H9 (cell line): ENCODE measurements around the gene MYO15A. TPM values are rescaled to one million over a fixed set of nuclear protein-coding genes. Genes with fewer than 3 reads are reported as not detected.

Experiments
- DNase-seq: peaks from one replicate; pipeline ENCODE4 v3.0.0-alpha.2; 2017
- H2AFZ ChIP-seq: one replicate; pipeline ENCODE4 v1.6.1; 2013; ENCODE audit warnings: mild to moderate bottlenecking, low read length, control low read depth, moderate library complexity
- H2AK5ac ChIP-seq: 2 replicates; pipeline ENCODE4 v1.6.1; 2013; ENCODE audit warnings: low read length, control low read depth, mixed read lengths; ENCODE audit not compliant: insufficient read length
- H2BK120ac ChIP-seq: one replicate; pipeline ENCODE4 v1.6.1; 2013; ENCODE audit warnings: low read depth, mild to moderate bottlenecking, low read length, control low read depth, inconsistent platforms; ENCODE audit not compliant: poor library complexity, severe bottlenecking
- H2BK12ac ChIP-seq: 2 replicates; pipeline ENCODE4 v1.6.1; 2013; ENCODE audit warnings: low read length, control low read depth, mixed read lengths, low read depth; ENCODE audit not compliant: insufficient read length
- H2BK15ac ChIP-seq: 2 replicates; pipeline ENCODE4 v1.6.1; 2013; ENCODE audit warnings: low read depth, low read length, control low read depth
- H2BK20ac ChIP-seq: one replicate; pipeline ENCODE4 v1.6.1; 2013; ENCODE audit warnings: low read depth, mild to moderate bottlenecking, low read length, control low read depth, inconsistent platforms; ENCODE audit not compliant: poor library complexity, severe bottlenecking
- H2BK5ac ChIP-seq: 2 replicates; pipeline ENCODE4 v1.6.1; 2013; ENCODE audit warnings: low read length, control low read depth, mixed read lengths; ENCODE audit not compliant: insufficient read length
- H3K14ac ChIP-seq: 2 replicates; pipeline ENCODE4 v1.6.1; 2013; ENCODE audit warnings: low read length, control low read depth; ENCODE audit not compliant: insufficient read depth
- H3K18ac ChIP-seq: 2 replicates; pipeline ENCODE4 v1.6.1; 2013; ENCODE audit warnings: low read depth, mild to moderate bottlenecking, mixed read lengths, low read length, control low read depth; ENCODE audit not compliant: insufficient read length
- H3K23ac ChIP-seq: 2 replicates; pipeline ENCODE4 v1.6.1; 2013; ENCODE audit warnings: low read length, control low read depth, mixed read lengths, low read depth; ENCODE audit not compliant: insufficient read length
- H3K23me2 ChIP-seq: 2 replicates; pipeline ENCODE4 v1.6.1; 2013; ENCODE audit warnings: low read depth, mild to moderate bottlenecking, mixed read lengths, low read length, control low read depth; ENCODE audit not compliant: insufficient read length, poor library complexity, severe bottlenecking
- H3K27ac ChIP-seq: 2 replicates; pipeline ENCODE4 v1.5.1; 2013; ENCODE audit warnings: low read length, control low read depth, mixed read lengths, low read depth; ENCODE audit not compliant: insufficient read length
- H3K27me3 ChIP-seq: 2 replicates; pipeline ENCODE4 v1.6.1; 2013; ENCODE audit warnings: low read length, control low read depth, inconsistent platforms; ENCODE audit not compliant: insufficient read depth
- H3K4ac ChIP-seq: 2 replicates; pipeline ENCODE4 v1.6.1; 2013; ENCODE audit warnings: low read depth, mild to moderate bottlenecking, control low read depth, inconsistent platforms, low read length, moderate library complexity
- H3K4me1 ChIP-seq: 2 replicates; pipeline ENCODE4 v1.6.1; 2013; ENCODE audit warnings: low read length, control low read depth, inconsistent platforms; ENCODE audit not compliant: insufficient read depth
- H3K4me2 ChIP-seq: 2 replicates; pipeline ENCODE4 v1.6.1; 2013; ENCODE audit warnings: low read length, control low read depth, mixed read lengths; ENCODE audit not compliant: insufficient read length, insufficient read depth
- H3K56ac ChIP-seq: 2 replicates; pipeline ENCODE4 v1.6.1; 2013; ENCODE audit warnings: low read depth, mild to moderate bottlenecking, mixed read lengths, low read length, control low read depth; ENCODE audit not compliant: insufficient read length
- H3K79me1 ChIP-seq: 2 replicates; pipeline ENCODE4 v1.6.1; 2013; ENCODE audit warnings: low read depth, mild to moderate bottlenecking, moderate library complexity, low read length, control low read depth, inconsistent platforms; ENCODE audit not compliant: insufficient read depth, poor library complexity, severe bottlenecking
- H3K79me2 ChIP-seq: 2 replicates; pipeline ENCODE4 v1.6.1; 2013; ENCODE audit warnings: low read length, control low read depth, inconsistent platforms; ENCODE audit not compliant: insufficient read depth
- H3K9ac ChIP-seq: 2 replicates; pipeline ENCODE4 v1.6.1; 2013; ENCODE audit warnings: low read length, control low read depth, mixed read lengths; ENCODE audit not compliant: insufficient read length; ENCODE audit errors: extremely low read depth
- H3K9me3 ChIP-seq: one replicate; pipeline ENCODE4 v1.6.1; 2013; ENCODE audit warnings: low read depth, low read length, inconsistent platforms; ENCODE audit not compliant: control insufficient read depth
- H3T11ph ChIP-seq: one replicate; pipeline ENCODE4 v1.6.1; 2013; ENCODE audit warnings: mild to moderate bottlenecking, low read length, control low read depth, inconsistent platforms
- H4K20me1 ChIP-seq: one replicate; pipeline ENCODE4 v1.6.1; 2013; ENCODE audit not compliant: control insufficient read depth, insufficient read length, insufficient read depth
- H4K5ac ChIP-seq: 2 replicates; pipeline ENCODE4 v1.6.1; 2013; ENCODE audit warnings: low read depth, mild to moderate bottlenecking, mixed read lengths, low read length, control low read depth; ENCODE audit not compliant: insufficient read length
- H4K8ac ChIP-seq: replicated peaks from 2 replicates; pipeline ENCODE4 v1.6.1; 2013; ENCODE audit warnings: low read length, control low read depth, mixed read lengths, low read depth; ENCODE audit not compliant: insufficient read length
- H4K91ac ChIP-seq: 2 replicates; pipeline ENCODE4 v1.6.1; 2013; ENCODE audit warnings: low read depth, mild to moderate bottlenecking, moderate library complexity, mixed read lengths, low read length, control low read depth; ENCODE audit not compliant: insufficient read length
- H3K27ac Mint-ChIP-seq, 3 experiments: 2 replicates in 2 of 3; 3 replicates in 1 of 3; pipeline ENCODE4 v1.8.0; 2020 to 2021; ENCODE audit warnings: mixed read lengths in 3 of 3, mild to moderate bottlenecking in 1 of 3, moderate library complexity in 1 of 3
- H3K27me3 Mint-ChIP-seq: 2 replicates; pipeline ENCODE4 v1.8.0; 2021; ENCODE audit warnings: low read depth, mild to moderate bottlenecking, moderate library complexity, mixed read lengths
- H3K36me3 Mint-ChIP-seq, 3 experiments: 2 replicates in 2 of 3; 3 replicates in 1 of 3; pipeline ENCODE4 v1.8.0; 2020 to 2021; ENCODE audit warnings: low read depth in 3 of 3, mixed read lengths in 3 of 3; ENCODE audit not compliant: insufficient read depth in 1 of 3
- H3K4me1 Mint-ChIP-seq, 2 experiments: 2 replicates each; pipeline ENCODE4 v1.8.0; 2020; ENCODE audit warnings: mixed read lengths in 2 of 2
- H3K4me3 Mint-ChIP-seq, 2 experiments: 2 replicates in 1 of 2; 3 replicates in 1 of 2; pipeline ENCODE4 v1.8.0; 2020 to 2021; ENCODE audit warnings: mild to moderate bottlenecking in 2 of 2, mixed read lengths in 2 of 2, moderate library complexity in 1 of 2
- H3K9me3 Mint-ChIP-seq, 2 experiments: 2 replicates in 1 of 2; 3 replicates in 1 of 2; pipeline ENCODE4 v1.8.0; 2020; ENCODE audit warnings: mild to moderate bottlenecking in 2 of 2, mixed read lengths in 2 of 2, moderate library complexity in 1 of 2
- CTCF ChIP-seq: fragments of 200-600 bp; sonication (generic); conservative IDR thresholded peaks from 3 replicates; pipeline ENCODE4 v1.8.0; 2021; ENCODE audit warnings: antibody characterized with exemption, mild to moderate bottlenecking
- WGBS: extraction: QIAGEN DNeasy Blood & Tissue Kit; methylation state at CpG from one replicate; pipeline ENCODE4 v1.1.7; 2013; ENCODE audit warnings: missing lambda C conversion rate, low lambda C conversion rate, mixed read lengths; ENCODE audit not compliant: insufficient read length; ENCODE audit errors: extremely low coverage; 5-methylcytosine and 5-hydroxymethylcytosine counted together
- total RNA-seq: library from RNA; stranded (reverse); gene quantifications from 2 replicates; pipeline ENCODE4 v1.2.1, GENCODE V29; 2021

The MYO15A gene
- total RNA-seq, 1 experiment from 2014 or later = 2.5 TPM

GRCh38 chr17:18179804-18180203 lies 71.2 kb downstream of the MYO15A start:
- peaks cover 13 to 23% of the 10 kb centered on the region in 2 experiments for H3K4me1 Mint-ChIP-seq
- no peak overlapping the region for H2BK15ac ChIP-seq
- H4K91ac ChIP-seq = no peak overlapping the region
- no peak overlapping the region for H3K9ac ChIP-seq
- no peak overlapping the region for H3K14ac ChIP-seq
- H3K79me2 ChIP-seq = peaks cover 3% of the 10 kb centered on the region; the same call in 1 of the 2 replicates
- no peak overlapping the region for H2BK12ac ChIP-seq
- no peaks in the 10 kb centered on the region for H3K27me3 ChIP-seq
- H2AK5ac ChIP-seq = no peak overlapping the region
- no peak overlapping the region for H4K8ac ChIP-seq
- no peak overlapping the region for H3K18ac ChIP-seq
- no peaks in the 10 kb centered on the region for H3K27me3 Mint-ChIP-seq
- peaks cover 0 to 1% (median 0%) of the 10 kb centered on the region in 3 experiments; a peak in 1 of 7 replicates for H3K36me3 Mint-ChIP-seq
- H4K5ac ChIP-seq = no peak overlapping the region
- no peak overlapping the region for H2BK20ac ChIP-seq
- no peak for DNase-seq
- H3K23me2 ChIP-seq = peaks cover 6% of the 10 kb centered on the region
- WGBS = no CpG with 5 or more reads among the region's 7 CpGs
- H2BK5ac ChIP-seq = no peak overlapping the region
- H3K9me3 ChIP-seq = no peaks in the 10 kb centered on the region
- H3T11ph ChIP-seq = no peak overlapping the region
- H3K9me3 Mint-ChIP-seq = no peaks in the 10 kb centered on the region
- no peaks in the 10 kb centered on the region for H3K79me1 ChIP-seq
- no peaks in the 10 kb centered on the region for H3K4me1 ChIP-seq
- H3K4me3 Mint-ChIP-seq = peak overlapping the region in 1 of 2 experiments; percentile 0; a peak in 1 of 5 replicates
- no peak overlapping the region for H2AFZ ChIP-seq
- H3K27ac Mint-ChIP-seq = peak overlapping the region in 1 of 3 experiments; percentile 33; a peak in 2 of 7 replicates
- TF ChIP-seq CTCF = no peak
- H2BK120ac ChIP-seq = no peak overlapping the region
- H3K23ac ChIP-seq = no peak overlapping the region
- H4K20me1 ChIP-seq = no peaks in the 10 kb centered on the region
- H3K4ac ChIP-seq = no peak overlapping the region
- no peak overlapping the region for H3K56ac ChIP-seq
- H3K4me2 ChIP-seq = no peak overlapping the region
- H3K27ac ChIP-seq = no peak overlapping the region
